C4-2B (cell line): ENCODE measurements around the gene LLCFC1.

ENCODE experiments used
- CTCF ChIP-seq: fragments of 450-650 bp; conservative IDR thresholded peaks from 2 replicates; pipeline ENCODE4 v1.5.1; 2017; ENCODE audit warnings: mild to moderate bottlenecking
- ZFX ChIP-seq: fragments of 450-650 bp; IDR thresholded peaks from 2 replicates; pipeline ENCODE4 v1.6.1; 2017

DNA sequence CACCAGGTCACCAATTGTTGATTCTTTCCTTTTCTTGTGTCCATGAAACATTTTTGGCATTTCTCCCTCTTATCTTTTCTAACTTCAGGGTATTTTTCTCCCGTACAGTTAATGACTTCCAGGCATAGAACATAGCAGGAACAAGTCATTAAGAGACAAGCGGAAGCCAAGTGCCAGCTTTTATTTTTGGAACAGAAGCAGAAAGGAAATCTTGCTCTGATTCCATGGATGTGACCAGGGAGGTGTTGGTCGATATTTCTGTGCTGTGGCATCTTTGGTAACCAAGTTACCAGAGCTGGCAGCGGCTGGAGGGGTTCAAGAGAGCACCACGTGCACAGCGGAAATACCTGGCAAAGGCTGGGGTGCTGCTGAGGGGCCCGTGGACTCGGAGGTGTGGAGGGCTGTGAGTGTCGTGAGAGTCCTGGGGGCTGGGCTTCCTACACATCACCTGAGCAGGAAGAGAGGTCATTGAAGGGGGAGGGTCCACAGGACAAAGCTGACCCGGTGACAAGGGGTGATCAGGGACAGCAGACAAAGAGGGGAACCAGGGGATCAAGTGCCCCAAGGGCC, 1.8 kb downstream of the LLCFC1 start:
- no peak for TF ChIP-seq CTCF
- TF ChIP-seq ZFX, result no peak
